Testis (tissue), 2 donors: Measurements from ENCODE around the gene TRAK1.

Experiments used
- POLR2A ChIP-seq: fragments of 450-650 bp; IDR thresholded peaks from one replicate; pipeline ENCODE4 v1.6.1; 2017; ENCODE audit warnings: antibody characterized with exemption, mild to moderate bottlenecking, moderate library complexity
- TF ChIP-seq, protein P1 (sequence below), 3 experiments: fragments of 450-650 bp in 2 of 3; fragments of 200-600 bp in 1 of 3; sonication (generic) in 1 of 3; IDR thresholded peaks; one replicate each; pipeline ENCODE4 v1.5.1; 2016 to 2019; ENCODE audit warnings: antibody characterized with exemption in 3 of 3, mild to moderate bottlenecking in 2 of 3, moderate library complexity in 1 of 3

DNA sequence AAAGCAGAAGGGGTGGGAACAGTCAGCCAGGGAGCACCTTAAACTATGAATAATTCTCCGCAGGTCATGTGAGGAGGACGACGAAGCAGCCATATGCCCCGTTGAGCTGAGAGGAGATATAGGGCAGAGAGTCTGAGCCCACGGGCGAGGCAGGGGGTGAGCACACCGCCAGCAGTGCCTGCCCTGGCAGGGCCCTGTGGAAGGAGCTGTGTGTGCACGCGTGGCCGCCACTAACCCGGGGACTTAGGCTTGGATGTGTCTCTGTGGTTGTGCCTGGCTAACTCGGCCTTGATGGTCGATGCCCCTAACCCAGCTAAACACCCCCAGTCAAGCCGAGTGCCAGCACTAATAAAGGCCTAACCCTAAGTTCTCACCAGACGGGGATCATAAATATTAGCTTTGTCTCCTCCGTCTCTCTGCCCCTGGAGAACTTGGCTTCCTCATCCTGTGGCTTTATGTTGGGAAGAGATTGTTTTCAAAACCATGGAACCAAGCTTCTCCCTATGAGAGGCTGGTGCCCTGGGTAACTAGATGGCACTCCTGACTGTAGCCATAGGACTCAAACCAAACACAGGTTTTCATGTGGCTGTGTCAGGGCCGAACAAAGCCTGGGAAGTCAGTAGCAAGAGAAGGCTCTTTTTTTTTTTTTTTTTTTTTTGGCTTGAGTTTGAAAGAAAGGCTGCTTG is 129.4 kb downstream of the TRAK1 start:
- no peak for TF ChIP-seq POLR2A
- TF ChIP-seq, protein P1, sequence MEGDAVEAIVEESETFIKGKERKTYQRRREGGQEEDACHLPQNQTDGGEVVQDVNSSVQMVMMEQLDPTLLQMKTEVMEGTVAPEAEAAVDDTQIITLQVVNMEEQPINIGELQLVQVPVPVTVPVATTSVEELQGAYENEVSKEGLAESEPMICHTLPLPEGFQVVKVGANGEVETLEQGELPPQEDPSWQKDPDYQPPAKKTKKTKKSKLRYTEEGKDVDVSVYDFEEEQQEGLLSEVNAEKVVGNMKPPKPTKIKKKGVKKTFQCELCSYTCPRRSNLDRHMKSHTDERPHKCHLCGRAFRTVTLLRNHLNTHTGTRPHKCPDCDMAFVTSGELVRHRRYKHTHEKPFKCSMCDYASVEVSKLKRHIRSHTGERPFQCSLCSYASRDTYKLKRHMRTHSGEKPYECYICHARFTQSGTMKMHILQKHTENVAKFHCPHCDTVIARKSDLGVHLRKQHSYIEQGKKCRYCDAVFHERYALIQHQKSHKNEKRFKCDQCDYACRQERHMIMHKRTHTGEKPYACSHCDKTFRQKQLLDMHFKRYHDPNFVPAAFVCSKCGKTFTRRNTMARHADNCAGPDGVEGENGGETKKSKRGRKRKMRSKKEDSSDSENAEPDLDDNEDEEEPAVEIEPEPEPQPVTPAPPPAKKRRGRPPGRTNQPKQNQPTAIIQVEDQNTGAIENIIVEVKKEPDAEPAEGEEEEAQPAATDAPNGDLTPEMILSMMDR (IDR thresholded peaks at IDR 0.05), result no peak
